Activated CD8-positive, alpha-beta memory T cell treated with anti-CD3 and anti-CD28 coated beads for 24 hours (primary cell): ENCODE measurements around the gene UPK1A.

Experiments used
- DNase-seq: peaks from one replicate; pipeline ENCODE4 v3.0.0-alpha.2; 2020

The UPK1A gene

GRCh38 chr19:35693422-35693821 lies 27.1 kb downstream of the UPK1A start:
- no peak for DNase-seq

GRCh38 chr19:35693835-35694599 lies 27.7 kb downstream of the UPK1A start:
- DNase-seq: peak; percentile 94

DNA sequence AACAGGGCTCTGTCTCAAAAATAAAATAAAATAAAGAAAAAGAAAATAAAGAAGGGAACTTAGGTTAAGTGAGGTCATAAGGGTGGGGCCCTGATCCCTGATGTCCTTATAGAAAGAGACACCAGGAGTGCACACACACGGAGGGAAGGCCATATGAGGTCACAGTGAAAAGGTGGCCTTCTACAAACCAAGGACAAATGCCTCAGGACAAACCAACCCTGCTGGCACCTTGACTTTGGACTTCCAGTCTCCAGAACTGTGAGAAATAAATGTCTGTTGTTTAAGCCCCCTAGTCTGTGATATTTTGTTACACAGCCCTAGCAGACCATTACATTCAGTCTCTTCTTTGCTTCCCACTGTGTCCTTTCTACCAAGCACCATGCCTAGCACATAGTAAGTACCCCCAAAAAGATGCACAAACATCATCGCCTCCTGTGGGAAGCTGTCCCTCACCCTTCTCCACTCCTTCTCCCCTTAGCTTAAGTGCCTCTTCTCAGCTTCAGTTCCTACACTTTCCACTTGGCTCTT lies 29.6 kb downstream of the UPK1A start:
- DNase-seq: no peak

DNA sequence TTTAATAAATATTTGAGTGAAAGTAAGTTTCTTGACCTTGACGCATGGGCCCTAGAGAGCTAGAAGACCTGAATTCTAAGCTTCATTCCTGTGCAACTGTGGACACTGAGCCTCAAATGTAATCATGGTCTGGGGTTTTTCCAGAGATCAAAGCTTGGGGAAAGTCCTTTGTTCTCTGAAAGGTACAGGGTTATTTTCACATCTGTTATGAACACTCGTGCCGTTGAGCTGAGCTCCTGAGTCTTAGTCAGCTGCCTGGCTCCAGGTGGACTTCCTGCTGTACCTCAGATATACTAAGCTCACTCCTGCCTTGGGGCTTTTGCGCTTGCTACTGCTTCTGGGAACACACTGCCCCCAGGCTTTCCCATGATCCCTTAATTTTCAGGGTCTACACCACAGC lies 30.5 kb downstream of the UPK1A start:
- no peak for DNase-seq

GRCh38 chr19:35702223-35703012 lies 36.1 kb downstream of the UPK1A start:
- DNase-seq: peak; percentile 93

GRCh38 chr19:35703343-35703742 lies 37.0 kb downstream of the UPK1A start:
- no peak for DNase-seq

DNA sequence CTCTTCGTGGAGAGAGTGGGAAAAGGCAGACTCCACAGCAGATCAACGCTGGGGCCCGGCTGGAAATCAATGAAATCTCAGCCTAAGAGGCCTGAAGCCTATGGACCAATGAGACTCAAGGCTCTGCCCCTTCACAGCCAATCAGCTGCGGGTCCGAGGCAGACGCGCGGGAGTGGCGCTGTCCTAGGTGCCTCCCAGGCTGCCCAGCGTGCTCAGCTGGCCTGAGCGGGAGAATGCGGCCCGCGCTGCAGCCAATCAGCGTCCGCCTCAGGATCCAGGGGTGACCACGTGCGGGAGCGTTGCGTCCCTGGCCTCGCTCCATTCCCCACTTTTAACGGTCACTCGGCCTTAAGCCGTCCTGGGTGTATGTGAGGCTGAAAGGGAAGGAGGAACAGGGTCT lies 37.9 kb downstream of the UPK1A start, which contains the start of gene ZBTB32:
ZBTB32 (plus strand) TSS at position 341 of the 400 bp plus-strand sequence. CDS start 10,069 bp downstream, outside the sequence.
- DNase-seq: no peak

DNA sequence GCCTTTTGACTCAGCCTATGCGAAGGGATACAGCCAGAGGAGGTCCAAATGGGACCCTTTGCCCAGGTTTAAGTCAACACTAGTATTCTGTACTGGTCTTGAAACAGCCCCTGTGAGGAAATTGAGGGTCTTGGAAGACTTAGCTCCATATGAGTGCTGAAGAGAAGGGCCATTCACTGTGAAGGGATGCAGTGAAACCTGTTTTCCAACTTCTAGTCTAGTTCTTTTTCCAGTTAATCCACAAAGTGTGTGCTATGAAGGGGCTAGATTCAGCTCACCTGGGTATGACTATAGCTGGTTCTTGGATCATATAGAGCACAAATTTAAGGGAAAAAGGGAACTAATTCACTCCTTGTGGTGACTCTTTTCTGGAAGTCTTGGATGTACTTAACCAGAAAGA lies 42.1 kb downstream of the UPK1A start:
- no peak for DNase-seq

DNA sequence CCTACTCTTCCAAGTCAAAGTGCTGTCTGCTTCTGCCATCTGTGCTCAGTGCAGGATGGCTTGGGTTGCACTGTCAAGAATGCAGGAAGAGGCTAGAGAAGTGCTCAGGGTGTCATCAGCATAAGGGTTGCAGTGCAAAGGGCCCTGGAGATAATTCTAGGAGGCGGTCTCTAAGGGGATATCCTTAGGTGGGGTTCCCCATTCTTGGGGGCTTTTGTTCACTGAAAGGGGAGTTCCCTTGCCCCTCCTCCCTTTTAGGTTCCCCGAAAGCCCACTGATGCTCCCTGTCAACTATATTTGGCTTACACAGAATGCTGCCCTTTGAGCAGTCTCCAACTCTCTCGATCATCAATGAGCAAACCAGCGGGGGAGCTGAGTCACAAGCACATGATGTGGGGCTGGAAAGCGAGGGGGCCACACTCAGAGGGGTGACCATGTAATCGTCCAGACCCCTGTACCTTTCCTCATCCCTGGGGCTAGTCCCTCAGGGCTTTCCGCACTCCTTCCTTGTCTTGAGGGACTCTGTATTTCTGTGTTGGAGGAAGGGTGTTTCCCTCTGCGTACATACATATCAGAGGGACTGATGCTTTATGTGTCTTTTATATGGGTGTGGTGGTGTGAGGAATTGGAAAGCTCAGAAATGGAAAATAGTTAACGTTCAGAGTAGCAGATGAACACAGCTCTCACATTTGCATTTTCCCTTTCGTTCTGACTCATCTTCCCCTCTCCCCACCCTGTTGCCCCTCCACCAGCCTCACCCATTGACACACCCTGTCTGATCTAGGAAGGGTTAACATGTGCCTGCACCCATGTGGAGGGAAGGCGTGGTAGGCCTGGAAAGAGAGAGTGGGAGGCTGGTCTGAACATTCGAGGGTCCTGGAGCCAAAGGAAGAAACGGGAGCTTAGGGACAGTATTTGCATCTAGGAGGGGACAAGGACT lies 44.7 kb downstream of the UPK1A start:
- DNase-seq: peak; percentile 90

- peak; percentile 89 for DNase-seq
Observed at GRCh38 chr19:35712567-35713505, 46.5 kb downstream of the UPK1A start.

- DNase-seq: no peak
Observed at GRCh38 chr19:35713506-35713850, 47.2 kb downstream of the UPK1A start.

GRCh38 chr19:35713904-35714495 lies 47.7 kb downstream of the UPK1A start:
- no peak for DNase-seq

DNA sequence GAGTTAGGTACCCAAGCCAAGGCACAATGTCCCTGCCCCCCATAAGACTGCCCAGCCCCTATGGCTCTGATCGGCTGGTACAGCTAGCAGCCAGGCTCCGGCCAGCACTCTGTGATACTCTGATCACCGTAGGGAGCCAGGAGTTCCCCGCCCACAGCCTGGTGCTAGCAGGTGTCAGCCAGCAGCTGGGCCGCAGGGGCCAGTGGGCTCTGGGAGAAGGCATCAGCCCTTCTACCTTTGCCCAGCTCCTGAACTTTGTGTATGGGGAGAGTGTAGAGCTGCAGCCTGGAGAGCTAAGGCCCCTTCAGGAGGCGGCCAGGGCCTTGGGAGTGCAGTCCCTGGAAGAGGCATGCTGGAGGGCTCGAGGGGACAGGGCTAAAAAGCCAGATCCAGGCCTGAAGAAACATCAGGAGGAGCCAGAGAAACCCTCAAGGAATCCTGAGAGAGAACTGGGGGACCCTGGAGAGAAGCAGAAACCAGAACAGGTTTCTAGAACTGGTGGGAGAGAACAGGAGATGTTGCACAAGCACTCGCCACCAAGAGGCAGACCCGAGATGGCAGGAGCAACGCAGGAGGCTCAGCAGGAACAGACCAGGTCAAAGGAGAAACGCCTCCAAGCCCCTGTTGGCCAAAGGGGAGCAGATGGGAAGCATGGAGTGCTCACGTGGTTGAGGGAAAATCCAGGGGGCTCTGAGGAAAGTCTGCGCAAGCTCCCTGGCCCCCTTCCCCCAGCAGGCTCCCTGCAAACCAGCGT lies 48.5 kb downstream of the UPK1A start:
- no peak for DNase-seq

GRCh38 chr19:35715355-35715809 lies 49.1 kb downstream of the UPK1A start:
- DNase-seq: no peak

DNA sequence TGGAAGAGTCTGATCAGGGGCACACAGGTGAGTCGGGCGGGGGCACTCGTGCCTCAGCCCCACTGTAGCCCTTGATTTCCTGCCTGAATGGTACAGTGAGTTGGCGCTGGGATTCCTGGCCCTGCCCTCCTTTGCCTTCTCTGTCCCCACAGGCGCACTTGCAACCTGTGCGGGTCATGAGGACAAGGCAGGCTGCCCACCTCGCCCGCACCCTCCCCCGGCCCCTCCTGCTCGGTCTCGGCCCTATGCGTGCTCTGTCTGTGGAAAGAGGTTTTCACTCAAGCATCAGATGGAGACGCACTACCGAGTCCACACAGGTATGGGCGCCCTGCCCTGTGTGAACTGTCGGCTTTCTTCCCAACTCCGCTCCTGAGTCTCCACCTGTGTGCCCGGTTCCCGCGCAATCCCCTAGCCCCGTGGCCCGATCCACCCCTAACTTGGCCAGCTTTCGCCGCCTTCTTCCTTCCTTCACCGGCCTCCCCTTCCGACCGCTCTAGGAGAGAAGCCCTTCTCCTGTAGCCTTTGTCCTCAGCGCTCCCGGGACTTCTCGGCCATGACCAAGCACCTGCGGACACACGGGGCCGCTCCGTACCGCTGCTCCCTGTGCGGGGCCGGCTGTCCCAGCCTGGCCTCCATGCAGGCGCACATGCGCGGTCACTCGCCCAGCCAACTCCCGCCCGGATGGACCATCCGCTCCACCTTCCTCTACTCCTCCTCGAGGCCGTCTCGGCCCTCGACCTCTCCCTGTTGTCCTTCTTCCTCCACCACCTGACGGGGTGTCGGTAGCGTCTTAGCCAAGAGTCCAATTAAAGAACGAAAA lies 49.9 kb downstream of the UPK1A start:
- DNase-seq: peak; percentile 76

- DNase-seq: peak; percentile 97
Observed at GRCh38 chr19:35716801-35717664, 50.7 kb downstream of the UPK1A start.

- no peak for DNase-seq
Observed at GRCh38 chr19:35717665-35718344, 51.5 kb downstream of the UPK1A start, which contains the start of gene KMT2B. KMT2B (plus strand) TSS chr19:35718003; CDS start chr19:35718019, 16 bp downstream.
